Measurements from ENCODE around the gene ZCCHC7. TPM values are rescaled to one million over a fixed set of nuclear protein-coding genes. Genes with fewer than 3 reads are reported as not detected.

ZCCHC7 gene
- total RNA-seq, 4 donors from 2014 or later, result 11.7 to 24.6 (median 13.6) TPM

DNA sequence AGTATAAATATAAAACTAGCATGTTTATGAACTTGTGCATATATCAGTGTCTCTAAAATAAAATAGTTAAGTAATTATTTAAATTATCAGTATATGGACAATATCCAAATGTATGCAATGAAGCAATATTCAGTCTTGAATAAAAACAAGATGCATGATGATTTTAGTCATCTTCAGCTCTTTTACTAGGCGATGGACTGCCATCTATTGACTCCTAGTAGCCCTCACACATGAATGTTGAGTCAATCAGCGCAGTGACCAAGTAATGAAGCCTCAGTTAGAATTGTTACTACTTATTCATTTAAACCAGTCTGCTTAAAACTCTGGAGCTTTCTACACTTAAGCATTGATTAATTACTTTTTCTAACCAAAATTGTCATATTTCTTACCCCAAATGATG, 209.2 kb downstream of the ZCCHC7 start:
- ATAC-seq (ENCODE audit: low FRiP score) (no peak), DNase-seq (ENCODE audit: low spot score) (no peak)
- no peak for TF ChIP-seq CTCF (IDR thresholded peaks at IDR 0.05)

GRCh38 chr9:37331871-37332270, 211.5 kb downstream of the ZCCHC7 start:
- ATAC-seq (ENCODE audit: low FRiP score) (no peak), DNase-seq (ENCODE audit: low spot score) (no peak)
- TF ChIP-seq CTCF (IDR thresholded peaks at IDR 0.05), result no peak

DNA sequence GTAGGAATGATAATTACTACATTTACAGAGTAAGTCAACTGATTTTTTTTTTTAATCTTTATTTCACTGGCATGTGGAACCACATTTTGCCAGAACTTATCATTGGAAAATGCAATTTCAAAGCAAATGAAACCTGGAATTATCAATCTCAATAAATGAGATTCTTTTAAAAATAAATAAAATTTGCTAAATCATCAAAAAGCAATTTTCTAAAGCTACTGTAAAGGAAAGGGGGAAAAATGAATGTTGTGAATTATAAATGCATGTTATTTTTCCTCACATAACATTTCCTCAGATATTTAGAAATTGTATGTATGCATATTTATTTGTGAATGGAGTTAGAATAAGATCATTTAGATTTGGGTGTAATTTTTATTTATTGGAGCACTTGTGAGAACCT, 212.2 kb downstream of the ZCCHC7 start:
- no peak for TF ChIP-seq CTCF (IDR thresholded peaks at IDR 0.05)
- ATAC-seq (ENCODE audit: low FRiP score), result no peak
- DNase-seq (ENCODE audit: low spot score), result no peak

- TF ChIP-seq CTCF (IDR thresholded peaks at IDR 0.05), result no peak
- no peak for ATAC-seq (ENCODE audit: low FRiP score)
These were observed 212.9 kb downstream of the ZCCHC7 start for GRCh38 chr9:37333288-37333687.

DNA sequence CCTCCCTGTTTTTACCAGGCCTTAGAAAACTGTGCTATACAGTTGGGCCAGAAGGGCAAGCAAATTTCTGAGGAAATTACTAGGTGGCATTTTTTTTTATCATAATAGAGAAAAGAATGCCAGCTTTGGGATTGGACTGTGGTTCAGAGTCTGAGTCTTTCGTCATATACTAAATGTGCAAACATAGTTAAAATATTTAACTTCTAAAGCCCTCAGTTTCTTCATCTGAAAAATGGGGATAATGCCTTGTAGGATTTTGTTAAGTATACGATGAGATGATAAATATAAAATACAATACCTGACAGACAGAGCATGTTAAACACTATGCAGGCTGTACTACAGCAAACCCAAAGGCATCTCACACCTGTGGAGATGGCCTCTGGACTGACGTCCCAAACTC, 214.9 kb downstream of the ZCCHC7 start:
- DNase-seq (ENCODE audit: low spot score) (no peak), ATAC-seq (ENCODE audit: low FRiP score) (no peak)
- no peak for TF ChIP-seq CTCF (IDR thresholded peaks at IDR 0.05)

More at GRCh38 chr9:37333288-37333687, 212.9 kb downstream of the ZCCHC7 start:
- no peak for DNase-seq (ENCODE audit: low spot score)

GRCh38 chr9:37336150-37336549, 215.8 kb downstream of the ZCCHC7 start:
- ATAC-seq (ENCODE audit: low FRiP score), result no peak
- TF ChIP-seq CTCF (IDR thresholded peaks at IDR 0.05), result no peak
- no peak for DNase-seq (ENCODE audit: low spot score)

DNA sequence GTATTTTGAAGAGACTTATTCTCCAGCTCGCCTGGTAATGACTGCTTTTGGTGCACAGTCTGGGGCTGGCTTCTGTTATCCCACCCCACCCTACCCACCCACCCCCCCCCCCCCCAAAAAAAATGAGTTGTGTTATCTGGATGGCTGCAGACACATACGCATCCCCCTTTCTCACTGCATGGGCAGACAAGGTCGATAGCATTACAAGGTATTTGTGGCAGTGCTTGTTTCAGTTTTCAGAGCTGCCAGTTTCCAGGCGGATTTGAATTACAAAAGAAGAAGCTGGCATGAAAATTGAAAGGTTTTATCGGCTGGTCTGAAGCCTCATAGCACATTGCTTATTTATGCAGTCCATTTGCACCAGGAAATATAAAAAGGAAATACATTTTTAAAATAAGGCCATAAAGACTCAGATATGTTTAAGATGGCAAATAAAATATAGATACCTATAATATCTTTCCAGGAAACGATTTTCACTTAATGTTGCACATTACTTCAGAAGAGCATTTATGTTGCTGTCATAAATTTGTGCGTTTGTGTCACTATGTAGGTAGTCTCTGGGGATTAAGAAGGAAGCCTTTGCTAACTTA, 217.0 kb downstream of the ZCCHC7 start:
- ATAC-seq (ENCODE audit: low FRiP score) (no peak), DNase-seq (ENCODE audit: low spot score) (no peak)
- no peak for TF ChIP-seq CTCF (IDR thresholded peaks at IDR 0.05)
